ENCODE data around the gene NUP210.

NUP210 gene

GRCh38 chr3:13404626-13405452 lies 15.3 kb downstream of the NUP210 start:
- TF ChIP-seq, protein P1, sequence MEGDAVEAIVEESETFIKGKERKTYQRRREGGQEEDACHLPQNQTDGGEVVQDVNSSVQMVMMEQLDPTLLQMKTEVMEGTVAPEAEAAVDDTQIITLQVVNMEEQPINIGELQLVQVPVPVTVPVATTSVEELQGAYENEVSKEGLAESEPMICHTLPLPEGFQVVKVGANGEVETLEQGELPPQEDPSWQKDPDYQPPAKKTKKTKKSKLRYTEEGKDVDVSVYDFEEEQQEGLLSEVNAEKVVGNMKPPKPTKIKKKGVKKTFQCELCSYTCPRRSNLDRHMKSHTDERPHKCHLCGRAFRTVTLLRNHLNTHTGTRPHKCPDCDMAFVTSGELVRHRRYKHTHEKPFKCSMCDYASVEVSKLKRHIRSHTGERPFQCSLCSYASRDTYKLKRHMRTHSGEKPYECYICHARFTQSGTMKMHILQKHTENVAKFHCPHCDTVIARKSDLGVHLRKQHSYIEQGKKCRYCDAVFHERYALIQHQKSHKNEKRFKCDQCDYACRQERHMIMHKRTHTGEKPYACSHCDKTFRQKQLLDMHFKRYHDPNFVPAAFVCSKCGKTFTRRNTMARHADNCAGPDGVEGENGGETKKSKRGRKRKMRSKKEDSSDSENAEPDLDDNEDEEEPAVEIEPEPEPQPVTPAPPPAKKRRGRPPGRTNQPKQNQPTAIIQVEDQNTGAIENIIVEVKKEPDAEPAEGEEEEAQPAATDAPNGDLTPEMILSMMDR (conservative IDR thresholded peaks at IDR 0.05; ENCODE audit: low read length): no peak
- no peak for DNase-seq (ENCODE audit: low read depth)
- no peak overlapping the region for H3K4me3 ChIP-seq (ENCODE audit: low read length)

DNA sequence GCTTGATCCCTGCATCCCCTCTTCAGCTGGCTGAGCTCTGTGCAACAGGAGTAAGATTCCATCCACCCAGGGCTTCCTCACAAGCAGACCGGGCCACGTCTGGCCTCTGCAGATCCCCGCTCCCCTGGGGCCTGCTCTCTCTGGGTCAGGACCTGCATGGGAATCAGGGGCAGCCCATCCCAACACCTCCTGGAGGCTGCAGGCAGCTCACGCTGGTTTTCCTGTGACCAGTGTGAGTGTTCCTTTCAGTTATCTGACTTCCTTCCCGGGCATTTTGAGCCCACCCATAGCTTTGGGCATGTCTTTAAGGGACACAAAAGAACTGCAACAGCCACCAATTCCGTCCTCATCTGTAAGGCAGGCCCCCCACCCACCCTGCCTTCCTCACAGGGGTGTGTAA lies 16.3 kb downstream of the NUP210 start:
- no peak for DNase-seq (ENCODE audit: low read depth)
- TF ChIP-seq, protein P1 (conservative IDR thresholded peaks at IDR 0.05; ENCODE audit: low read length): no peak
- no peak overlapping the region for H3K4me3 ChIP-seq (ENCODE audit: low read length)

DNA sequence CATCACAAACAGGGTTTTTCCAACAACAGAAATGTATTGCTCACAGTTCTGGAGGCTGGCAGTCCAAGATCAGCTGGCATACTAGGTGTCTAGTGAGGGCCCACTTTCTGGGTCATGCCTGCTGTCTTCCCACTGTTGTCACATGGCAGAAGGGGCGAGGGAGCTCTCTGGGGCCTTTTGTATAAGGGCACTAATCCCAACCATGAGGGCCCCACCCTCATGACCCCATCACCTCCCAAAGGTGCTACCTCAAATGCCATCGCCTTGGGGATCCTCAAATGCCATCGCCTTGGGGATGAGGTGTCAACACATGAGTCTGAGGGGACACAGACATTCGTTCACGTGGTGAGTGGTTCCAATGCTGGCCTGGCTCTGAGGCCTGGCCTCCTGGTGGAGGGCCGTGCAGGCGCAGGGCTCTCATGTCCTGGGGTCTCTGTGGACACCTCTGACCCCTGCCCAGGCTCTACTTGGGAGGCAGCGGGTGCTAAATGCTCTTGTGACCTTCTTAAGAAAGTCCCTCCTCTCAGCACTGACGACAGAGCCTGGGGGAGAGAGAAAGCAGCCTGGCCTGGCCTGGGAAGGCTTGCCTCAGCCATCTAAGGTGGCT lies 16.8 kb downstream of the NUP210 start:
- TF ChIP-seq, protein P1 (conservative IDR thresholded peaks at IDR 0.05; ENCODE audit: low read length): no peak
- no peak overlapping the region for H3K4me3 ChIP-seq (ENCODE audit: low read length)
- no peak for DNase-seq (ENCODE audit: low read depth)

GRCh38 chr3:13401149-13401548 lies 19.0 kb downstream of the NUP210 start:
- TF ChIP-seq, protein P1 (conservative IDR thresholded peaks at IDR 0.05; ENCODE audit: low read length): no peak
- DNase-seq (ENCODE audit: low read depth): no peak
- H3K4me3 ChIP-seq (ENCODE audit: low read length): no peak overlapping the region

DNA sequence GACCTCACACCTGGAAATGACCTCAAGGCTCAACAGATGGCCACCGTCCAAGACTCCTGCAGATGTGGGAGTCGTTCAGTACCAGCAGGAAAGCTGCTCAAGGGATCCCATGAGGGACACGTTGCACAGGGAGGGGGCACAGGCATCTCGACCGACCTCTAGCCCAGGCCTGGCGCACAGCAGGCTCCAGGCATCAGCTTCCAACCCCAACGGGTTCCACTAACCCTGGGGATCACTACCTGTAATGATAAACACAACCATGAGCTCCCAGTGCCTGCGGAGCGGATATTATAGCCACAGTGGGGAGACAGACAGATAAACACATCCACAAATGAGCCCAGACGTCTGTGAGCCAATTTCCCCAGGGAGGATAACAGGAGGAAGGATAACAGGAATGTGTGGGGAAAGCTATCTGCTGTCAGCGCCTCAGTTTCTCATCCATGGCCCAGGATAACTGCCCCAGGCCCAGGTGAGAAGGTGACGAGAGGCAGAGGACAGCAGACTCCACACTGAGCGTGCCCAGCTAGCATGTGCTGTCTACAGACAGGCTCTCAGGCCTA lies 19.9 kb downstream of the NUP210 start:
- no peak overlapping the region for H3K4me3 ChIP-seq (ENCODE audit: low read length)
- DNase-seq (ENCODE audit: low read depth): no peak
- TF ChIP-seq, protein P1 (conservative IDR thresholded peaks at IDR 0.05; ENCODE audit: low read length): no peak

DNA sequence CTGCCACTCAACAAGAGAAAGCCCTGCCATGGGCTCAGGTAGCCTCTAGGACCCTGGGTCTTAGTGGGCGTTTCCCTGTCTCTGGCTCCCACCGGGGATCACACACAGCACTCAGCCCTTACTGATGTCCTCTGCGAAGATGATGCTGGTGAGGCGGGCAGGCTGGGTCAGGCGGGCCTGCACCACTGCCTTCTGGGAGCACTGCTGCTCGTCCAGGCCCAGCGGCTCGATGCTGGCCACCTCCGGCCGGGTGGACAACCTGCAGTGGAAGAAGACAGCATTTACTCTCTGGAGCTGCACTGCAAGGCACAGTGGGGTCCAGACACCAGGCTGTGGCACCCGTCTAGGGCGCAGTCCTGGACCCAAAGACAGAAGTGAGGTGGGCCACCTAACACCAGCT lies 20.5 kb downstream of the NUP210 start:
- H3K4me3 ChIP-seq (ENCODE audit: low read length): no peak overlapping the region
- no peak for DNase-seq (ENCODE audit: low read depth)
- TF ChIP-seq, protein P1 (conservative IDR thresholded peaks at IDR 0.05; ENCODE audit: low read length): no peak

Measured in AG10803 (cell line).